Daoy (cell line): ENCODE data around the gene PRODH2. TPM values are rescaled to one million over a fixed set of nuclear protein-coding genes. Genes with fewer than 3 reads are reported as not detected.
"Not testable (repeated sequence)": the region's sequence is repeated elsewhere in the genome, so short reads cannot be mapped to it uniquely, and the experiment has no call there.

Source experiments
- DNase-seq: peaks from one replicate; pipeline ENCODE4 v3.0.0-alpha.2; 2015; ENCODE audit warnings: low read depth
- total RNA-seq: library from RNA; depleted of rRNA; stranded (reverse); fragments of >200 nt; shearing (Covaris generic); gene quantifications from 2 replicates; pipeline ENCODE4 v1.2.3, GENCODE V29; 2014

The PRODH2 gene
- total RNA-seq, 1 experiment from 2014 or later, result not detected

GRCh38 chr19:35843676-35844481, 31.2 kb upstream of the PRODH2 start:
- peak; percentile 83 for DNase-seq

GRCh38 chr19:35842666-35843272, 30.1 kb upstream of the PRODH2 start:
- no peak for DNase-seq

GRCh38 chr19:35841961-35842595, 29.4 kb upstream of the PRODH2 start:
- DNase-seq, result no peak

GRCh38 chr19:35836096-35836495, 23.5 kb upstream of the PRODH2 start:
- not testable (repeated sequence) for DNase-seq

GRCh38 chr19:35833972-35834371, 21.3 kb upstream of the PRODH2 start:
- DNase-seq, result no peak

- no peak for DNase-seq
Observed at GRCh38 chr19:35832054-35832453, 19.4 kb upstream of the PRODH2 start.

- no peak for DNase-seq
Observed at GRCh38 chr19:35830986-35831385, 18.3 kb upstream of the PRODH2 start.

GRCh38 chr19:35828692-35829301, 16.2 kb upstream of the PRODH2 start:
- peak; percentile 79 for DNase-seq

- DNase-seq, result no peak
Observed at GRCh38 chr19:35824150-35824549, 11.5 kb upstream of the PRODH2 start.

- peak; percentile 26 for DNase-seq
Observed at GRCh38 chr19:35822579-35822978, 9.9 kb upstream of the PRODH2 start.

GRCh38 chr19:35818445-35818844, 5.8 kb upstream of the PRODH2 start:
- DNase-seq, result no peak

- no peak for DNase-seq
Observed at GRCh38 chr19:35816846-35817245, 4.2 kb upstream of the PRODH2 start.

- DNase-seq, result no peak
Observed at GRCh38 chr19:35816262-35816661, 3.6 kb upstream of the PRODH2 start.

GRCh38 chr19:35813043-35813890, 622 bp upstream of the PRODH2 start:
- no peak for DNase-seq

GRCh38 chr19:35811317-35812219, 1.1 kb downstream of the PRODH2 start:
- DNase-seq, result no peak

GRCh38 chr19:35807633-35808032, 5.0 kb downstream of the PRODH2 start:
- DNase-seq, result no peak

- DNase-seq, result no peak
Observed at GRCh38 chr19:35806597-35806996, 6.0 kb downstream of the PRODH2 start.

GRCh38 chr19:35805526-35806102, 7.0 kb downstream of the PRODH2 start:
- no peak for DNase-seq

- DNase-seq, result no peak
Observed at GRCh38 chr19:35801828-35802227, 10.8 kb downstream of the PRODH2 start.

- no peak for DNase-seq
Observed at GRCh38 chr19:35797663-35798062, 15.0 kb downstream of the PRODH2 start.
